HepG2 (cell line): Measurements from ENCODE around the gene ETS2.

Experiments
- CBX2 ChIP-seq, 2 experiments: fragments of 200-600 bp in 1 of 2; sonication (generic); formaldehyde crosslinking in 1 of 2; IDR thresholded peaks; 2 replicates each; pipeline versions ENCODE4 v1.7.0 to v1.8.1; 2018 to 2022; ENCODE audit warnings: low read depth in 2 of 2, low read length in 1 of 2, mild to moderate bottlenecking in 1 of 2, missing genetic modification reagents in 1 of 2
- MEIS1 ChIP-seq: sonication (generic); formaldehyde crosslinking; IDR thresholded peaks from 2 replicates; pipeline ENCODE4 v1.9.0; 2021; ENCODE audit warnings: mild to moderate bottlenecking, missing genetic modification reagents, moderate library complexity, borderline replicate concordance
- NFE2L1 ChIP-seq: sonication (generic); formaldehyde crosslinking; IDR thresholded peaks from 2 replicates; pipeline ENCODE4 v1.4.0; 2020; ENCODE audit warnings: missing genetic modification reagents, mild to moderate bottlenecking, borderline replicate concordance
- SP2 ChIP-seq: sonication (generic); formaldehyde crosslinking; IDR thresholded peaks from 2 replicates; pipeline ENCODE4 v1.5.1; 2020; ENCODE audit warnings: mild to moderate bottlenecking, missing genetic modification reagents
- ZC3H13 ChIP-seq: sonication (generic); formaldehyde crosslinking; IDR thresholded peaks from 2 replicates; pipeline ENCODE4 v1.8.1; 2023; ENCODE audit warnings: mild to moderate bottlenecking, missing genetic modification reagents, moderate library complexity
- ZFX ChIP-seq: sonication (generic); formaldehyde crosslinking; IDR thresholded peaks from 2 replicates; pipeline ENCODE4 v1.4.0; 2020; ENCODE audit warnings: mild to moderate bottlenecking, low read depth, missing genetic modification reagents, moderate library complexity
- ZNF232 ChIP-seq: sonication (generic); formaldehyde crosslinking; IDR thresholded peaks from 2 replicates; pipeline ENCODE4 v1.4.0; 2020; ENCODE audit warnings: missing genetic modification reagents, borderline replicate concordance
- ZNF773 ChIP-seq: sonication (generic); formaldehyde crosslinking; IDR thresholded peaks from 2 replicates; pipeline ENCODE4 v1.4.0; 2020; ENCODE audit warnings: missing genetic modification reagents, borderline replicate concordance
- TF ChIP-seq, protein P1 (sequence below): sonication (generic); formaldehyde crosslinking; IDR thresholded peaks from 2 replicates; pipeline ENCODE4 v1.5.0; 2020; ENCODE audit warnings: mild to moderate bottlenecking, missing genetic modification reagents, moderate library complexity
- TF ChIP-seq, protein P2 (sequence below), 2 experiments: fragments of 450-650 bp in 1 of 2; sonication (generic) in 1 of 2; formaldehyde crosslinking; IDR thresholded peaks; 2 replicates each; pipeline versions ENCODE4 v1.5.0 to v1.8.0; 2020 to 2022; ENCODE audit warnings: mild to moderate bottlenecking in 1 of 2, missing genetic modification reagents in 1 of 2
- TF ChIP-seq, protein P3 (sequence below): sonication (generic); formaldehyde crosslinking; IDR thresholded peaks from 2 replicates; pipeline ENCODE4 v1.8.1; 2022; ENCODE audit warnings: mild to moderate bottlenecking, missing genetic modification reagents
- TF ChIP-seq, protein P4 (sequence below): sonication (generic); formaldehyde crosslinking; IDR thresholded peaks from 2 replicates; pipeline ENCODE4 v1.4.0; 2020; ENCODE audit warnings: missing genetic modification reagents, borderline replicate concordance
- TF ChIP-seq, protein P5 (sequence below): sonication (generic); formaldehyde crosslinking; conservative IDR thresholded peaks from 2 replicates; pipeline ENCODE4 v1.4.0; 2020; ENCODE audit warnings: mild to moderate bottlenecking, missing genetic modification reagents, moderate library complexity

DNA sequence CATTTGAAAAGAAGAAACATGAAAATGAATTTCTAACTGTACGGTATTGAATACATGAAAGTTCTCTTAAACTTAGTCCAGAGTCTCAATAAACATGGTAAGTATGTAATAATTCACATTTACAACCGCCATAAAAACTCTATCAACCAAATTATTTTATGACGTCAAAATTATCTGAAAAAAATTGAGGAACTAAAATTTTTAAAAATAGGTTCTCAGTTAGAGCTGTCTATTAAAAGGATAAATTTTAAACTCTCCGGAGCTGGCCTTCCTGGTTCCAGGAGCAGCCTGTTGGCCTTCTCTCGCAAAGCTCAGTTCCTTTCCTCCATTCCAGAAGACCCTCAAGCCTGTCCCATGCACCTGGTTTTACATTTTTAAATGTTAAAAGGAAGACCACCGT is 18.7 kb upstream of the ETS2 start:
- TF ChIP-seq, protein P1, sequence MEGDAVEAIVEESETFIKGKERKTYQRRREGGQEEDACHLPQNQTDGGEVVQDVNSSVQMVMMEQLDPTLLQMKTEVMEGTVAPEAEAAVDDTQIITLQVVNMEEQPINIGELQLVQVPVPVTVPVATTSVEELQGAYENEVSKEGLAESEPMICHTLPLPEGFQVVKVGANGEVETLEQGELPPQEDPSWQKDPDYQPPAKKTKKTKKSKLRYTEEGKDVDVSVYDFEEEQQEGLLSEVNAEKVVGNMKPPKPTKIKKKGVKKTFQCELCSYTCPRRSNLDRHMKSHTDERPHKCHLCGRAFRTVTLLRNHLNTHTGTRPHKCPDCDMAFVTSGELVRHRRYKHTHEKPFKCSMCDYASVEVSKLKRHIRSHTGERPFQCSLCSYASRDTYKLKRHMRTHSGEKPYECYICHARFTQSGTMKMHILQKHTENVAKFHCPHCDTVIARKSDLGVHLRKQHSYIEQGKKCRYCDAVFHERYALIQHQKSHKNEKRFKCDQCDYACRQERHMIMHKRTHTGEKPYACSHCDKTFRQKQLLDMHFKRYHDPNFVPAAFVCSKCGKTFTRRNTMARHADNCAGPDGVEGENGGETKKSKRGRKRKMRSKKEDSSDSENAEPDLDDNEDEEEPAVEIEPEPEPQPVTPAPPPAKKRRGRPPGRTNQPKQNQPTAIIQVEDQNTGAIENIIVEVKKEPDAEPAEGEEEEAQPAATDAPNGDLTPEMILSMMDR (CRISPR knock-in tag): no peak
- TF ChIP-seq, protein P2, sequence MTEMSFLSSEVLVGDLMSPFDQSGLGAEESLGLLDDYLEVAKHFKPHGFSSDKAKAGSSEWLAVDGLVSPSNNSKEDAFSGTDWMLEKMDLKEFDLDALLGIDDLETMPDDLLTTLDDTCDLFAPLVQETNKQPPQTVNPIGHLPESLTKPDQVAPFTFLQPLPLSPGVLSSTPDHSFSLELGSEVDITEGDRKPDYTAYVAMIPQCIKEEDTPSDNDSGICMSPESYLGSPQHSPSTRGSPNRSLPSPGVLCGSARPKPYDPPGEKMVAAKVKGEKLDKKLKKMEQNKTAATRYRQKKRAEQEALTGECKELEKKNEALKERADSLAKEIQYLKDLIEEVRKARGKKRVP (CRISPR knock-in tag; IDR thresholded peaks at IDR 0.05): no peak
- TF ChIP-seq, protein P3, sequence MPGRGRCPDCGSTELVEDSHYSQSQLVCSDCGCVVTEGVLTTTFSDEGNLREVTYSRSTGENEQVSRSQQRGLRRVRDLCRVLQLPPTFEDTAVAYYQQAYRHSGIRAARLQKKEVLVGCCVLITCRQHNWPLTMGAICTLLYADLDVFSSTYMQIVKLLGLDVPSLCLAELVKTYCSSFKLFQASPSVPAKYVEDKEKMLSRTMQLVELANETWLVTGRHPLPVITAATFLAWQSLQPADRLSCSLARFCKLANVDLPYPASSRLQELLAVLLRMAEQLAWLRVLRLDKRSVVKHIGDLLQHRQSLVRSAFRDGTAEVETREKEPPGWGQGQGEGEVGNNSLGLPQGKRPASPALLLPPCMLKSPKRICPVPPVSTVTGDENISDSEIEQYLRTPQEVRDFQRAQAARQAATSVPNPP: no peak
- TF ChIP-seq SP2 (CRISPR knock-in tag) (no peak), NFE2L1 (no peak), CBX2 (IDR thresholded peaks at IDR 0.05; ENCODE audit: low read depth, low read length) (no peak), CBX2 (CRISPR knock-in tag; IDR thresholded peaks at IDR 0.05; ENCODE audit: low read depth) (no peak), ZNF773 (CRISPR knock-in tag) (no peak), ZFX (no peak), ZC3H13 (CRISPR knock-in tag) (no peak), ZNF232 (CRISPR knock-in tag) (no peak), MEIS1 (CRISPR knock-in tag) (no peak)
- TF ChIP-seq, protein P4, sequence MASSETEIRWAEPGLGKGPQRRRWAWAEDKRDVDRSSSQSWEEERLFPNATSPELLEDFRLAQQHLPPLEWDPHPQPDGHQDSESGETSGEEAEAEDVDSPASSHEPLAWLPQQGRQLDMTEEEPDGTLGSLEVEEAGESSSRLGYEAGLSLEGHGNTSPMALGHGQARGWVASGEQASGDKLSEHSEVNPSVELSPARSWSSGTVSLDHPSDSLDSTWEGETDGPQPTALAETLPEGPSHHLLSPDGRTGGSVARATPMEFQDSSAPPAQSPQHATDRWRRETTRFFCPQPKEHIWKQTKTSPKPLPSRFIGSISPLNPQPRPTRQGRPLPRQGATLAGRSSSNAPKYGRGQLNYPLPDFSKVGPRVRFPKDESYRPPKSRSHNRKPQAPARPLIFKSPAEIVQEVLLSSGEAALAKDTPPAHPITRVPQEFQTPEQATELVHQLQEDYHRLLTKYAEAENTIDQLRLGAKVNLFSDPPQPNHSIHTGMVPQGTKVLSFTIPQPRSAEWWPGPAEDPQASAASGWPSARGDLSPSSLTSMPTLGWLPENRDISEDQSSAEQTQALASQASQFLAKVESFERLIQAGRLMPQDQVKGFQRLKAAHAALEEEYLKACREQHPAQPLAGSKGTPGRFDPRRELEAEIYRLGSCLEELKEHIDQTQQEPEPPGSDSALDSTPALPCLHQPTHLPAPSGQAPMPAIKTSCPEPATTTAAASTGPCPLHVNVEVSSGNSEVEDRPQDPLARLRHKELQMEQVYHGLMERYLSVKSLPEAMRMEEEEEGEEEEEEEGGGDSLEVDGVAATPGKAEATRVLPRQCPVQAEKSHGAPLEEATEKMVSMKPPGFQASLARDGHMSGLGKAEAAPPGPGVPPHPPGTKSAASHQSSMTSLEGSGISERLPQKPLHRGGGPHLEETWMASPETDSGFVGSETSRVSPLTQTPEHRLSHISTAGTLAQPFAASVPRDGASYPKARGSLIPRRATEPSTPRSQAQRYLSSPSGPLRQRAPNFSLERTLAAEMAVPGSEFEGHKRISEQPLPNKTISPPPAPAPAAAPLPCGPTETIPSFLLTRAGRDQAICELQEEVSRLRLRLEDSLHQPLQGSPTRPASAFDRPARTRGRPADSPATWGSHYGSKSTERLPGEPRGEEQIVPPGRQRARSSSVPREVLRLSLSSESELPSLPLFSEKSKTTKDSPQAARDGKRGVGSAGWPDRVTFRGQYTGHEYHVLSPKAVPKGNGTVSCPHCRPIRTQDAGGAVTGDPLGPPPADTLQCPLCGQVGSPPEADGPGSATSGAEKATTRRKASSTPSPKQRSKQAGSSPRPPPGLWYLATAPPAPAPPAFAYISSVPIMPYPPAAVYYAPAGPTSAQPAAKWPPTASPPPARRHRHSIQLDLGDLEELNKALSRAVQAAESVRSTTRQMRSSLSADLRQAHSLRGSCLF: no peak
- TF ChIP-seq, protein P5, sequence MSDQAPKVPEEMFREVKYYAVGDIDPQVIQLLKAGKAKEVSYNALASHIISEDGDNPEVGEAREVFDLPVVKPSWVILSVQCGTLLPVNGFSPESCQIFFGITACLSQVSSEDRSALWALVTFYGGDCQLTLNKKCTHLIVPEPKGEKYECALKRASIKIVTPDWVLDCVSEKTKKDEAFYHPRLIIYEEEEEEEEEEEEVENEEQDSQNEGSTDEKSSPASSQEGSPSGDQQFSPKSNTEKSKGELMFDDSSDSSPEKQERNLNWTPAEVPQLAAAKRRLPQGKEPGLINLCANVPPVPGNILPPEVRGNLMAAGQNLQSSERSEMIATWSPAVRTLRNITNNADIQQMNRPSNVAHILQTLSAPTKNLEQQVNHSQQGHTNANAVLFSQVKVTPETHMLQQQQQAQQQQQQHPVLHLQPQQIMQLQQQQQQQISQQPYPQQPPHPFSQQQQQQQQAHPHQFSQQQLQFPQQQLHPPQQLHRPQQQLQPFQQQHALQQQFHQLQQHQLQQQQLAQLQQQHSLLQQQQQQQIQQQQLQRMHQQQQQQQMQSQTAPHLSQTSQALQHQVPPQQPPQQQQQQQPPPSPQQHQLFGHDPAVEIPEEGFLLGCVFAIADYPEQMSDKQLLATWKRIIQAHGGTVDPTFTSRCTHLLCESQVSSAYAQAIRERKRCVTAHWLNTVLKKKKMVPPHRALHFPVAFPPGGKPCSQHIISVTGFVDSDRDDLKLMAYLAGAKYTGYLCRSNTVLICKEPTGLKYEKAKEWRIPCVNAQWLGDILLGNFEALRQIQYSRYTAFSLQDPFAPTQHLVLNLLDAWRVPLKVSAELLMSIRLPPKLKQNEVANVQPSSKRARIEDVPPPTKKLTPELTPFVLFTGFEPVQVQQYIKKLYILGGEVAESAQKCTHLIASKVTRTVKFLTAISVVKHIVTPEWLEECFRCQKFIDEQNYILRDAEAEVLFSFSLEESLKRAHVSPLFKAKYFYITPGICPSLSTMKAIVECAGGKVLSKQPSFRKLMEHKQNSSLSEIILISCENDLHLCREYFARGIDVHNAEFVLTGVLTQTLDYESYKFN (CRISPR knock-in tag): no peak
